22Rv1 (cell line): ENCODE data around the gene LHFPL2.
"Not testable (repeated sequence)": the region's sequence is repeated elsewhere in the genome, so short reads cannot be mapped to it uniquely, and the experiment has no call there.

Experiments
- H3K27ac ChIP-seq: fragments of 450-650 bp; 2 replicates; pipeline ENCODE4 v1.5.1; 2017
- CTCF ChIP-seq: fragments of 450-650 bp; IDR thresholded peaks from 2 replicates; pipeline ENCODE4 v1.5.1; 2017; ENCODE audit warnings: mild to moderate bottlenecking
- ZFX ChIP-seq: fragments of 450-650 bp; IDR thresholded peaks from 2 replicates; pipeline ENCODE4 v1.6.1; 2017; ENCODE audit warnings: antibody characterized with exemption, borderline replicate concordance

LHFPL2 gene

DNA sequence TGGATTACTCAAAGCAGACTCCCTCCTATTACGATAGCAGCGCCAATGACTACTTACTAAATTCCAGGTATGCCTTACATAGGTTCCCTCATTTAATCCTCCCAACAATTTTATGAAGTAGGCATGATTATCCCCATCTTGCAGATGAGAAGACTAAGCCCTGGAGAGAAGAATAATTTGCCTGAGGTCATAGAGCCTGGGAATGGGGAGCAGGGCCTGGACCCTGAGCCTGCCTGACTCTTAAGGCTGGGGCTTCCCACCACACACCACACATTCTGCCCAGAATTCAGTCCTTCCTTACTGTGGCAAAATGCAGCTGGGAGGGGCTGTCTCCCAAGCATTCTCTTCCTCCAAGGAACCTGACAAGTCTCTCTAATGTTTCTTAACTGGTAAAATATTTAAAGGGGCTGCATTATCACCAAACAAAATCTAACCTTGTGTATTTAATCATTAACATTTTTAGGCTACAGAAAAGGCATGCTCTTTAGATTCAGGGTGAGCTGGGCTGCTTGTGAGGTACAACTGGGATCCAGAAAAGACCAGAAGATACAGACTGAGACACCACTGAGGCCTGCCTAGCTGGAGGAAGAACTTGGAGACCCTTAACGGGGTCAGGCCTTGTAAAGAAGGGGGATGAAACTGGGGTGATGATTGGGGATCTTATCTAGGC is 26.1 kb downstream of the LHFPL2 start:
- TF ChIP-seq ZFX = no peak
- TF ChIP-seq CTCF = no peak

DNA sequence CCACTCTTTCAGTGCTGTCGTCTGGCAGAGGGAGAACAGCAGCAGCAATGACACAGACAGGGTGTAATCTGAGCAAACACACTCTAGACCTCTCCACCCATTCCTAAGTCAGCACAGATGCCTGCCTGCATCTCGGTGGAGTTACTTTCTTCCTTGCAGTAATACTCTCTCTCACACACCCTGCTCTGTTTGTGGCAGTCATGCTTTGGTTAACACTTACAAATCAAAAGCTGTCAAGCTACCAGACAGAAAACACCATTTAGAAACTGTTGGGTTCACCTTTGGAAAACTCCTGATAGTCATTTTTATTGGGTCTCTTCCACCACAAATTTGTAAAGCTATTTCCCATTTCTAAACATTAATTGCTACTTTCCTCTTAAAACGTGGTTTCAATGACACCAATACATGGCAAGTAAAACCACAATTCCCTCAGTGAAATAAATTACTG is 27.3 kb downstream of the LHFPL2 start:
- no peak for TF ChIP-seq CTCF
- no peak for TF ChIP-seq ZFX

More for the DNA sequence above, 26.1 kb downstream of the LHFPL2 start:
- H3K27ac ChIP-seq = no peak overlapping the region

DNA sequence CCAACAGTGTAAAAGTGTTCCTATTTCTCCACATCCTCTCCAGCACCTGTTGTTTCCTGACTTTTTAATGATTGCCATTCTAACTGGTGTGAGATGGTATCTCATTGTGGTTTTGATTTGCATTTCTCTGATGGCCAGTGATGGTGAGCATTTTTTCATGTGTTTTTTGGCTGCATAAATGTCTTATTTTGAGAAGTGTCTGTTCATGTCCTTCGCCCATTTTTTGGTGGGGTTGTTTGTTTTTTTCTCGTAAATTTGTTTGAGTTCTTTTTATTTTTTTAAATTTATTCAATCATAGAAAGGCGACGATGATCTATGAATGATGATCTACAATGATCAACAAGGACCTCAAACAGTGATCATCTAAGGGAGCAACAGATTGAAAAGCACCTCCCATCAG is 28.5 kb downstream of the LHFPL2 start:
- H3K27ac ChIP-seq = not testable (repeated sequence)

More for the DNA sequence above, 27.3 kb downstream of the LHFPL2 start:
- no peak overlapping the region for H3K27ac ChIP-seq

DNA sequence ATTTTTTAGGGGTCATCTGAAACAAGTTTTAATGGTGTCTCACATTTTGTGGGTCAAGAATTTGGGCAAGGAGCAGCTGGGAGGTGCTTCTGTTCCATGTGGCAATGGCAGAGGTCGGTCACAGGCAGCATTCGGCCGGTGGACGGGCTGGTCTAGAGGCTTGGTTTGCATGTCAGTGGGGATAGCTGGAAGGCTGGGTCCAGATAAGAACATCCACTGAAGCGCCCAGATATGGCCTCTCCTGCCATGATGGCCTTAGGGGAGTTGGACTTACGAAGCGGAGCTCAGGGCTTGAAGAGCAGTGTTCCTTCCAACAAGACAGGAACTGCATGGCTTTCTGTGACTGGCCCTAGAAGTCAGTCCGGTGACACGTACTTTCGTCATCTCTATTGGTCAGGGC is 30.3 kb downstream of the LHFPL2 start:
- no peak for TF ChIP-seq CTCF
- TF ChIP-seq ZFX = no peak

DNA sequence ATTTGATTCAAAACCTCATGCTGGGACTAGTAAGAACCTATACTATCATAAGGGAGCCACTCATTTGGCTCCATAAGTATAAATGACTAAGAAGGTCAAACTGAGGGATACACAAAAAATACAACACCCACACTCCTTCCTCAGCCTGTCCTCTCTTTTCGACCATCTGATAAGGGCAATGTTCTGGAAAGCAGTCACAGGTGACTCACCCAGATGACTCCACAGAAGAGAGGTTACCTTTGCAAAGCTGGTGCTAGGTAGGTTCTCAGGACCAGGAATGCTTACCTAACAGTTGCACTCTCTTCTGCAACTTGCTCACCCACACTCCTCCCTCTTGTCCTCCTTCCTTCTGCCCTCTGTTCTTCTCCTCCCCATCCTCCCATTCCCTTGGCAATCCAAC is 32.9 kb downstream of the LHFPL2 start:
- H3K27ac ChIP-seq = no peak overlapping the region
- TF ChIP-seq ZFX = no peak
- no peak for TF ChIP-seq CTCF

More for the DNA sequence above, 30.3 kb downstream of the LHFPL2 start:
- no peak overlapping the region for H3K27ac ChIP-seq

- H3K27ac ChIP-seq = no peak overlapping the region
- TF ChIP-seq CTCF (no peak), ZFX (no peak)
These were observed 33.8 kb downstream of the LHFPL2 start for GRCh38 chr5:78614816-78615215.

GRCh38 chr5:78613756-78614155 is 34.8 kb downstream of the LHFPL2 start:
- no peak overlapping the region for H3K27ac ChIP-seq
- no peak for TF ChIP-seq ZFX
- TF ChIP-seq CTCF = no peak

DNA sequence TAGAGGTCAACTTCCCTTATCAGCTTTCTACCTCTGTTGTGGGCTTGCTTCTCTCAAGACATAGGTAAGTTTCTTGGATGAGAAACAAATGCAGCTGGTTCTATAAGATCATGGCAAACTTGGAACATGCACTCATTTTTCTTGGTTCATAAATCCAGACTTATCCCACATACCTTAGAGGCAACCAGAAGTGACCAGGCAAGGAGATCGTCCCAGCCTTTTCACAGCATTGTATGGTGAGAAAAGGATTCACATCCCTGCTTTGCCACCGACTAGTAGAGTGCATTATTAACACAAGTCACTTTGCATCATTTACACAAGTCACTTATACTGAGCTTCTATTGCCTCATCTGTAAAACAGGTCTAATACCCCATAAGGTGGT is 35.4 kb downstream of the LHFPL2 start:
- TF ChIP-seq CTCF = no peak
- TF ChIP-seq ZFX = no peak
- H3K27ac ChIP-seq = no peak overlapping the region
